Activated B cell treated with CpG ODN at 0.5 μM for 24 hours (primary cell): ENCODE data around the gene GALNTL6. TPM values are rescaled to one million over a fixed set of nuclear protein-coding genes. Genes with fewer than 3 reads are reported as not detected.

Experiments
- ATAC-seq: fragments of 200-7000 bp; cut with Tn5 transposase; one replicate; pipeline ENCODE4 v1.10.0; 2021; ENCODE audit warnings: low read depth, mild to moderate bottlenecking, moderate library complexity
- CTCF ChIA-PET: fragments of 350-600 bp; sonication (Branson Sonifier 250); formaldehyde crosslinking; loops from one replicate; lab custom pipeline; 2021; ENCODE audit warnings: antibody characterized with exemption; lab: Charles Lee
- POLR2A ChIA-PET: fragments of 350-600 bp; sonication (Branson Sonifier 250); formaldehyde crosslinking; loops from one replicate; lab custom pipeline; 2021; ENCODE audit warnings: antibody characterized with exemption; lab: Charles Lee
- DNase-seq: peaks from one replicate; pipeline ENCODE4 v3.0.0; 2022
- H3K27ac Mint-ChIP-seq: one replicate; pipeline ENCODE4 v1.8.0; 2020; ENCODE audit warnings: mixed read lengths
- H3K27me3 Mint-ChIP-seq: one replicate; pipeline ENCODE4 v1.8.0; 2021; ENCODE audit warnings: mixed read lengths
- H3K36me3 Mint-ChIP-seq: one replicate; pipeline ENCODE4 v1.8.0; 2021; ENCODE audit warnings: low read depth, mixed read lengths
- H3K4me1 Mint-ChIP-seq: one replicate; pipeline ENCODE4 v1.8.0; 2021; ENCODE audit warnings: mixed read lengths
- H3K4me3 Mint-ChIP-seq: one replicate; pipeline ENCODE4 v1.8.0; 2020; ENCODE audit warnings: mild to moderate bottlenecking, mixed read lengths
- H3K9me3 Mint-ChIP-seq: one replicate; pipeline ENCODE4 v1.8.0; 2020; ENCODE audit warnings: mixed read lengths
- intact Hi-C: fragments of 100-400 bp; cut with micrococcal nuclease; formaldehyde crosslinking; loops from one replicate; pipeline ENCODE4 v1.15.1; 2024
- total RNA-seq: library from RNA; stranded (reverse); gene quantifications from 2 replicates; pipeline ENCODE4 v1.2.3, GENCODE V29; 2022
- TF ChIP-seq, protein P1 (sequence below): fragments of 200-600 bp; IDR thresholded peaks from one replicate; pipeline ENCODE4 v1.8.0; 2022; ENCODE audit warnings: antibody characterized with exemption, mild to moderate bottlenecking

Gene GALNTL6
- total RNA-seq, 1 donor from 2014 or later, result 0.20 TPM

DNA sequence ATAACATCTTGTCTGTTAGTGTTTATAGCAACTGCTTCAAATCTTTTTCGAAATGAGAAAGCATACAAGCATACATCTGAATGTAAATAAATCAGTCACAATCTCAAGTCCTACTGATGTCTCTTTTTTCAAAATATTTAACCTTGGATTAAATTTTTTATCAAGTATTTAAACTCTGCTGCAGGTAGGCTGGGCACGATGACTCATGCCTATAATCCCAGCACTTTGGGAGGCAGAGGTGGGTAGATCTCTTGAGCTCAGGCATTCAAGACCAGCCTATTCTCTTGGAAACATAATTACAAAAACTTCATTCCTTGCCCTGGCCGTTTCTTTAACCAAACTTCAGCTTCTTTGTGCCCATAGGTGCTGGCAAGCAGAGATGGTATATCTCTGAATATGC lies 815.1 kb downstream of the GALNTL6 start:
- ChIA-PET POLR2A (no interaction called here), CTCF (no interaction called here)
- Mint-ChIP-seq H3K4me1 (no peaks in the 10 kb centered on the region), H3K4me3 (no peak overlapping the region), H3K36me3 (no peaks in the 10 kb centered on the region), H3K27ac (no peak overlapping the region), H3K27me3 (no peaks in the 10 kb centered on the region), H3K9me3 (peaks cover 10% of the 10 kb centered on the region)
- intact Hi-C loops, result no loop called here
- no peak for DNase-seq
- TF ChIP-seq, protein P1, sequence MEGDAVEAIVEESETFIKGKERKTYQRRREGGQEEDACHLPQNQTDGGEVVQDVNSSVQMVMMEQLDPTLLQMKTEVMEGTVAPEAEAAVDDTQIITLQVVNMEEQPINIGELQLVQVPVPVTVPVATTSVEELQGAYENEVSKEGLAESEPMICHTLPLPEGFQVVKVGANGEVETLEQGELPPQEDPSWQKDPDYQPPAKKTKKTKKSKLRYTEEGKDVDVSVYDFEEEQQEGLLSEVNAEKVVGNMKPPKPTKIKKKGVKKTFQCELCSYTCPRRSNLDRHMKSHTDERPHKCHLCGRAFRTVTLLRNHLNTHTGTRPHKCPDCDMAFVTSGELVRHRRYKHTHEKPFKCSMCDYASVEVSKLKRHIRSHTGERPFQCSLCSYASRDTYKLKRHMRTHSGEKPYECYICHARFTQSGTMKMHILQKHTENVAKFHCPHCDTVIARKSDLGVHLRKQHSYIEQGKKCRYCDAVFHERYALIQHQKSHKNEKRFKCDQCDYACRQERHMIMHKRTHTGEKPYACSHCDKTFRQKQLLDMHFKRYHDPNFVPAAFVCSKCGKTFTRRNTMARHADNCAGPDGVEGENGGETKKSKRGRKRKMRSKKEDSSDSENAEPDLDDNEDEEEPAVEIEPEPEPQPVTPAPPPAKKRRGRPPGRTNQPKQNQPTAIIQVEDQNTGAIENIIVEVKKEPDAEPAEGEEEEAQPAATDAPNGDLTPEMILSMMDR, result no peak
- no peak for ATAC-seq

DNA sequence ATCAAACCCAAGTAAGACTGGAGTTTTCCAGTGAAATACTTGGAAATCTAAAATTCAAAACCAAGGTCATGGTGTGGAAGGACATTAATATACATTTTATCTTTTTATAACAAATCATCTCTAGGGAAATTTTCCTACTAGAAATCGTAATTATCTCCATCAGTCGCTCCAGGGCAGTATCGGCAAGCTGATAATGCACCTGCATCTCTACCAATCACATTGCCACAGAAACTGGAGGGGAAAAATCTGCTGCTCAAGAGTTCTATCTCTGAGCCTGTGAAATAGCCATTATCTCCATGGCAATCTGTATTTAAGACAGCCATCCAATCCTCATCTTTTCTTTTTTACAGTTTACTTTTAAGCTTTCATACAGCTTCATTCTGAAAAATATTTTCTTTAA lies 817.1 kb downstream of the GALNTL6 start:
- Mint-ChIP-seq H3K27me3 (no peaks in the 10 kb centered on the region), H3K9me3 (peaks cover 7% of the 10 kb centered on the region), H3K27ac (no peak overlapping the region), H3K4me3 (no peak overlapping the region), H3K4me1 (no peaks in the 10 kb centered on the region), H3K36me3 (no peaks in the 10 kb centered on the region)
- ChIA-PET CTCF (no interaction called here), POLR2A (no interaction called here)
- DNase-seq (no peak), ATAC-seq (no peak)
- TF ChIP-seq, protein P1, result no peak
- intact Hi-C loops, result no loop called here

DNA sequence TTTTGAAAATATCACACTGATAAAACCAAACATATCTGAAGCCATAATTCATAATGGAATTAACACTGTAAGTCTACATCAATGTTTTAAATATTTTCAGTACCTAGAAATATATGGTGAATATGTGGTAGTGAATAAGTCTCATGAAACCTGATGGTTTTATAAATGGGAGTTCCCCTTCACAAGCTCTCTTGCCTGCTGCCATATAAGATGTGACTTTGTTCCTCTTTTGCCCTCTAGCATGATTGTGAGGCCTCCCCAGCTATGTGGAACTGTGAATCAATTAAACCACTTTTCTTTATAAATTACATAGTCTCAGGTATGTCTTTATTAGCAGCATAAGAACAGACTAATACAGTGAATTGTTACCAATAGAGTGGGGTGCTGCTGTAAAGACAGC lies 818.6 kb downstream of the GALNTL6 start:
- no peak overlapping the region for H3K4me3 Mint-ChIP-seq
- H3K36me3 Mint-ChIP-seq, result no peaks in the 10 kb centered on the region
- no peaks in the 10 kb centered on the region for H3K27me3 Mint-ChIP-seq
- DNase-seq (no peak), ATAC-seq (no peak)
- ChIA-PET CTCF (no interaction called here), POLR2A (no interaction called here)
- H3K9me3 Mint-ChIP-seq, result peaks cover 7% of the 10 kb centered on the region
- TF ChIP-seq, protein P1, result no peak
- intact Hi-C loops, result no loop called here
- no peak overlapping the region for H3K27ac Mint-ChIP-seq
- no peaks in the 10 kb centered on the region for H3K4me1 Mint-ChIP-seq

DNA sequence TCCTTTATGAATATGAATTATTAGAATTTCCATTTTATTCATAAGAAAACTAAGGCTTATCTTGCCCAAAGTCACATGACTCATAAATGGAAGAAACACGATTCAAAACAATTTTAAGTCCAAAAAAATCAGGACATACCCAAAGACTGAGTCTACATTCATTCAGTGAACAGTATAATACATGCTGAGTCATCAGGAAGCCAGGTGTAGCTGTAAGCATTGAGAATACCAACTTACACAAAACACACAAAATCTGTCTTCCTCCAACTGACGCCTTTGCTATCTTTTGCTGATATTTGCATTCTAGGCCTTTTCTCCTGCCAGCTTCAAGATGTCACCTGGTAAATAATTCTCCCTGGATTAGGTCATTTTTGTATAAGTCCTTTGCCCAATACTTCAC lies 835.3 kb downstream of the GALNTL6 start:
- ChIA-PET CTCF (no interaction called here), POLR2A (no interaction called here)
- DNase-seq, result no peak
- Mint-ChIP-seq H3K4me1 (no peaks in the 10 kb centered on the region), H3K27ac (no peak overlapping the region), H3K9me3 (peaks cover 2% of the 10 kb centered on the region), H3K36me3 (no peaks in the 10 kb centered on the region), H3K4me3 (no peak overlapping the region), H3K27me3 (no peaks in the 10 kb centered on the region)
- intact Hi-C loops, result no loop called here
- ATAC-seq, result no peak
- TF ChIP-seq, protein P1, result no peak

DNA sequence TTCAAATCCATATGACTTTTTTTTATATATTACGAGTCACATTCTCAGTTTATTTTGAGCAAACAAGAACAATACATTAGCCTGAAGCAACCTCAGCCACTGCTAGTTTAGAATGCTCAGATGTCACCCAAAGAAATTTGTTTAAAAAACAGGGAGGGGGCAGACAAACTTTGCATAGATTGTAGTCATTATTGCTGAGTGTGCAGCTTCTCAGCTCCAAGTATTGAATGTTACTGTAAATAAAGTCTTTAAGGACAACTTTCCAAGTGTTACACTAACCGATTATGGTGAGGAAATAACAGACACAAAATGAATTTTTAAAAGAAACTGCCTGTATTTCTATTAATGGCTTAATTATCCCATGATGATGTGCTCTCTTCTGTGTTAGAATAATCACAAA lies 835.9 kb downstream of the GALNTL6 start:
- POLR2A ChIA-PET, result no interaction called here

More for the DNA sequence above, 835.9 kb downstream of the GALNTL6 start:
- Mint-ChIP-seq H3K36me3 (no peaks in the 10 kb centered on the region), H3K4me1 (no peaks in the 10 kb centered on the region), H3K4me3 (no peak overlapping the region), H3K27ac (no peak overlapping the region), H3K9me3 (peaks cover 1% of the 10 kb centered on the region), H3K27me3 (no peaks in the 10 kb centered on the region)
- no peak for DNase-seq
- intact Hi-C loops, result no loop called here
- CTCF ChIA-PET, result no interaction called here
- TF ChIP-seq, protein P1, result no peak
- ATAC-seq, result no peak
